CD4-positive, CD25-positive, alpha-beta regulatory T cell (primary cell): ENCODE results near the gene LANCL2. TPM values are rescaled to one million over a fixed set of nuclear protein-coding genes. Genes with fewer than 3 reads are reported as not detected.
"Not testable (repeated sequence)": the region's sequence is repeated elsewhere in the genome, so short reads cannot be mapped to it uniquely, and the experiment has no call there.

Source experiments
- ATAC-seq, 2 donors: fragments of 150-1000 bp; cut with Tn5 transposase; one replicate each; pipeline ENCODE4 v1.10.0; 2021; ENCODE audit warnings: low read depth in 2 of 2, moderate number of reproducible peaks in 2 of 2, moderate library complexity in 1 of 2
- DNase-seq, 3 donors: peaks; one replicate each; pipeline versions ENCODE4 v3.0.0 to v3.0.0-alpha.2; 2012 to 2022; ENCODE audit warnings: mixed read lengths in 1 of 3
- H3K27ac ChIP-seq: one replicate; pipeline ENCODE4 v1.7.0; 2013; ENCODE audit warnings: mild to moderate bottlenecking, low read length; ENCODE audit not compliant: insufficient read depth, poor library complexity, severe bottlenecking
- H3K27me3 ChIP-seq: one replicate; pipeline ENCODE4 v1.7.0; 2013; ENCODE audit warnings: low read length; ENCODE audit not compliant: control insufficient read depth, insufficient read depth
- H3K36me3 ChIP-seq: one replicate; pipeline ENCODE4 v1.7.0; 2013; ENCODE audit warnings: mild to moderate bottlenecking, low read length, moderate library complexity; ENCODE audit not compliant: control insufficient read depth, insufficient read depth
- H3K4me1 ChIP-seq: 2 replicates; pipeline ENCODE4 v1.7.0; 2013; ENCODE audit warnings: mild to moderate bottlenecking, low read length; ENCODE audit not compliant: insufficient read depth, control insufficient read depth, poor library complexity, severe bottlenecking
- H3K4me3 ChIP-seq: one replicate; pipeline ENCODE4 v1.7.0; 2013; ENCODE audit warnings: low read depth, mild to moderate bottlenecking, low read length, moderate library complexity
- H3K9me3 ChIP-seq, 2 experiments: 1 replicate in 1 of 2; 2 replicates in 1 of 2; pipeline ENCODE4 v1.7.0; 2013; ENCODE audit warnings: low read length in 2 of 2, mild to moderate bottlenecking in 1 of 2, moderate library complexity in 1 of 2; ENCODE audit not compliant: control insufficient read depth in 2 of 2
- H3K27ac Mint-ChIP-seq, 3 donors: one replicate each; pipeline ENCODE4 v1.8.0; 2020 to 2022; ENCODE audit warnings: mild to moderate bottlenecking in 3 of 3, mixed read lengths in 3 of 3, moderate library complexity in 2 of 3
- H3K27me3 Mint-ChIP-seq: one replicate; pipeline ENCODE4 v1.8.0; 2022; ENCODE audit warnings: mild to moderate bottlenecking, mixed read lengths
- H3K36me3 Mint-ChIP-seq: one replicate; pipeline ENCODE4 v1.8.0; 2020; ENCODE audit warnings: mixed read lengths
- H3K4me1 Mint-ChIP-seq, 4 donors: one replicate each; pipeline ENCODE4 v1.8.0; 2020 to 2022; ENCODE audit warnings: mixed read lengths in 4 of 4, mild to moderate bottlenecking in 1 of 4
- H3K4me3 Mint-ChIP-seq, 4 donors: one replicate each; pipeline ENCODE4 v1.8.0; 2020 to 2022; ENCODE audit warnings: mild to moderate bottlenecking in 4 of 4, mixed read lengths in 4 of 4, moderate library complexity in 3 of 4
- H3K9me3 Mint-ChIP-seq, 7 donors: one replicate each; pipeline ENCODE4 v1.8.0; 2020 to 2022; ENCODE audit warnings: mixed read lengths in 7 of 7, mild to moderate bottlenecking in 3 of 7, moderate library complexity in 2 of 7
- polyA plus RNA-seq, 4 donors: library from polyadenylated mRNA; unstranded; fragments of 300-500 nt; fragmentation: Illumina TruSeq; gene quantifications; one replicate each; pipeline ENCODE4 v1.2.3, GENCODE V29; 2021
- total RNA-seq: library from RNA; stranded (reverse); gene quantifications from one replicate; pipeline ENCODE4 v1.2.3, GENCODE V29; 2022

LANCL2 gene
- total and polyA plus RNA-seq, 5 donors from 2014 or later: 7.6 to 11.7 (median 10.4) TPM

GRCh38 chr7:55469271-55469681 lies 104.1 kb downstream of the LANCL2 start:
- H3K4me3 Mint-ChIP-seq: peak overlapping the region; percentile 38 to 76 (median 63)
- Histone ChIP-seq H3K27ac (peak overlapping the region; percentile 75), H3K4me3 (peak overlapping the region; percentile 65), H3K27me3 (no peaks in the 10 kb centered on the region), H3K4me1 (peaks cover 69% of the 10 kb centered on the region), H3K9me3 (no peaks in the 10 kb centered on the region), H3K36me3 (peaks cover 10% of the 10 kb centered on the region)
- peaks cover 4% of the 10 kb centered on the region for H3K27me3 Mint-ChIP-seq
- ATAC-seq: peak; percentile 85 to 86
- DNase-seq: peak; percentile 34 to 90 (median 84)
- peak overlapping the region; percentile 87 to 95 (median 91) for H3K27ac Mint-ChIP-seq
- peaks cover 34 to 84% (median 55%) of the 10 kb centered on the region in 4 donors for H3K4me1 Mint-ChIP-seq
- H3K36me3 Mint-ChIP-seq: peaks cover 25% of the 10 kb centered on the region
- peaks cover 0 to 3% (median 0%) of the 10 kb centered on the region in 7 donors for H3K9me3 Mint-ChIP-seq

- peaks cover 6% of the 10 kb centered on the region for H3K36me3 ChIP-seq
- no peaks in the 10 kb centered on the region for H3K9me3 ChIP-seq
- H3K4me3 ChIP-seq: peak overlapping the region; percentile 65
- peaks cover 4% of the 10 kb centered on the region for H3K27me3 Mint-ChIP-seq
- no peaks in the 10 kb centered on the region for H3K27me3 ChIP-seq
- H3K9me3 Mint-ChIP-seq: peaks cover 0 to 3% (median 0%) of the 10 kb centered on the region in 7 donors
- peak overlapping the region; percentile 75 for H3K27ac ChIP-seq
- H3K27ac Mint-ChIP-seq: peak overlapping the region; percentile 87 to 95 (median 91)
- H3K4me3 Mint-ChIP-seq: peak overlapping the region; percentile 38 to 76 (median 63)
- H3K4me1 Mint-ChIP-seq: peaks cover 39 to 85% (median 56%) of the 10 kb centered on the region in 4 donors
- peaks cover 73% of the 10 kb centered on the region for H3K4me1 ChIP-seq
- peaks cover 22% of the 10 kb centered on the region for H3K36me3 Mint-ChIP-seq
- ATAC-seq (no peak), DNase-seq (no peak)
These were observed 104.6 kb downstream of the LANCL2 start for GRCh38 chr7:55469721-55470120.

GRCh38 chr7:55470261-55470660 lies 105.1 kb downstream of the LANCL2 start:
- DNase-seq: peak in 1 of 3 donors; percentile 44
- H3K4me3 Mint-ChIP-seq: peak overlapping the region; percentile 8 to 85 (median 77)
- H3K4me1 Mint-ChIP-seq: peaks cover 39 to 85% (median 59%) of the 10 kb centered on the region in 4 donors
- no peak for ATAC-seq
- peak overlapping the region; percentile 91 to 99 (median 96) for H3K27ac Mint-ChIP-seq
- Histone ChIP-seq H3K9me3 (no peaks in the 10 kb centered on the region), H3K36me3 (peaks cover 2% of the 10 kb centered on the region), H3K27me3 (no peaks in the 10 kb centered on the region), H3K27ac (peak overlapping the region; percentile 75), H3K4me3 (peak overlapping the region; percentile 45), H3K4me1 (peaks cover 78% of the 10 kb centered on the region)
- peaks cover 21% of the 10 kb centered on the region for H3K36me3 Mint-ChIP-seq
- peaks cover 0 to 3% (median 0%) of the 10 kb centered on the region in 7 donors for H3K9me3 Mint-ChIP-seq
- H3K27me3 Mint-ChIP-seq: peaks cover 4% of the 10 kb centered on the region

DNA sequence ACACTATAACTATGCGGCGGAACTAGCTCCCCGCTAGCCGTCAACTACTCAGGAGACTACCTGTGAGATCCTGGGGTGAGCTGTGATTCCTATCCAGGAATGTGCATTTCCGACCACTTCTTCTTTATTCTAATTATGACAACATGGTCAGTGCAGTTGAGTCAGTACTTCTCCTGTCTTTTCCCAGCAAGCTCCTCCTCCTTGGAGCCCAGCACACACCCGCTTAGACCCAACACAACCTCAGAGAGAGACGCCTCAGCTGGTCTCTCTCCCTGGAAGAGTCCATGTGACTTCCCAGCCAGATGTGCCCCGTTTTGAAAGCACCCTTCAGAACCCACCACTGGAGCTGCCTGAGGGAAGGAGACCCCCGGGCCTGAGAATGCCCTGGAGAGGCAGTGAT lies 106.5 kb downstream of the LANCL2 start:
- H3K4me3 Mint-ChIP-seq: peak overlapping the region in 1 of 4 donors; percentile 59
- H3K36me3 Mint-ChIP-seq: peaks cover 23% of the 10 kb centered on the region

DNA sequence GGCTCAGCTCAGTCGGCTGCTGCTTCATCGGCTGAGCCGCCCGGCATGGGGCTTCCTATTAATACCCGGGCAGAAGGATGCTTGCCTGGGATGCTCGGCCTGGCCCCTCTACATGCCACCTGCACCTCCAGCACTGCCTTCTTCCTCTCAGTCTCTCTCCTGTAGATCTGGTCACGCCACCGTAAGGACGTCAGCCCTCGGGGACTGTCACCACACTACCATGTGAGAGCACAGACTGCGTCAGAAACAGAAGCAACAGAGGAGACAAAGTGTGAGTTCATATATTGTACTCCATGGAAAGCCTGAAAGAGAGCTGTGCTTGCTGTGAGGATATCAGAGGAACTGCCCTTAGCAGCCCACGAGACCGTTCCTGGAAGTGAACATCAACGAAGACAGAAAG lies 107.3 kb downstream of the LANCL2 start:
- H3K27me3 ChIP-seq, H3K9me3 ChIP-seq, ATAC-seq, H3K4me3 ChIP-seq, H3K9me3 Mint-ChIP-seq, H3K27ac ChIP-seq, DNase-seq, H3K36me3 ChIP-seq, H3K27me3 Mint-ChIP-seq: not testable (repeated sequence)
- Mint-ChIP-seq H3K36me3 (peaks cover 28% of the 10 kb centered on the region), H3K27ac (peak overlapping the region in 2 of 3 donors; percentile 96 to 99), H3K4me3 (peak overlapping the region in 1 of 4 donors; percentile 73), H3K4me1 (peaks cover 32 to 85% (median 67%) of the 10 kb centered on the region in 4 donors)
- peaks cover 85% of the 10 kb centered on the region for H3K4me1 ChIP-seq

More for the DNA sequence above, 106.5 kb downstream of the LANCL2 start:
- H3K27ac Mint-ChIP-seq: peak overlapping the region; percentile 25 to 83 (median 77)
- peaks cover 33 to 85% (median 63%) of the 10 kb centered on the region in 4 donors for H3K4me1 Mint-ChIP-seq
- not testable (repeated sequence) for H3K27me3 Mint-ChIP-seq, H3K4me3 ChIP-seq, H3K9me3 Mint-ChIP-seq, H3K9me3 ChIP-seq, H3K27me3 ChIP-seq, ATAC-seq, H3K27ac ChIP-seq, H3K36me3 ChIP-seq, DNase-seq
- peaks cover 85% of the 10 kb centered on the region for H3K4me1 ChIP-seq

GRCh38 chr7:55472928-55473725 lies 108.0 kb downstream of the LANCL2 start:
- Histone ChIP-seq H3K36me3 (peaks cover 13% of the 10 kb centered on the region), H3K27me3 (no peaks in the 10 kb centered on the region), H3K27ac (peak overlapping the region; percentile 49), H3K4me1 (peaks cover 85% of the 10 kb centered on the region), H3K9me3 (no peaks in the 10 kb centered on the region), H3K4me3 (peak overlapping the region; percentile 13)
- H3K36me3 Mint-ChIP-seq: peaks cover 34% of the 10 kb centered on the region
- no peaks in the 10 kb centered on the region for H3K9me3 Mint-ChIP-seq
- H3K27me3 Mint-ChIP-seq: no peaks in the 10 kb centered on the region
- peak in 2 of 3 donors; percentile 18 to 52 for DNase-seq
- peak overlapping the region; percentile 96 to 99 (median 96) for H3K27ac Mint-ChIP-seq
- H3K4me3 Mint-ChIP-seq: peak overlapping the region; percentile 44 to 88 (median 78)
- no peak for ATAC-seq
- H3K4me1 Mint-ChIP-seq: peaks cover 30 to 85% (median 70%) of the 10 kb centered on the region in 4 donors

GRCh38 chr7:55473932-55474331 lies 108.8 kb downstream of the LANCL2 start:
- Mint-ChIP-seq H3K27ac (peak overlapping the region; percentile 96 to 99 (median 96)), H3K9me3 (no peaks in the 10 kb centered on the region), H3K4me1 (peaks cover 30 to 85% (median 69%) of the 10 kb centered on the region in 4 donors), H3K4me3 (peak overlapping the region; percentile 76 to 88 (median 78)), H3K27me3 (no peaks in the 10 kb centered on the region), H3K36me3 (peaks cover 34% of the 10 kb centered on the region)
- peak in 1 of 3 donors; percentile 46 for DNase-seq
- Histone ChIP-seq H3K9me3 (no peaks in the 10 kb centered on the region), H3K4me1 (peaks cover 85% of the 10 kb centered on the region), H3K4me3 (peak overlapping the region; percentile 13), H3K27ac (peak overlapping the region; percentile 49), H3K36me3 (peaks cover 13% of the 10 kb centered on the region), H3K27me3 (no peaks in the 10 kb centered on the region)
- ATAC-seq: no peak
